GM12873 (cell line): ENCODE data around the gene NRK.

Experiments
- CTCF ChIP-seq: IDR thresholded peaks from 2 replicates; pipeline ENCODE4 v1.5.1; 2012; ENCODE audit warnings: low read depth, mild to moderate bottlenecking, moderate library complexity, low read length, control low read depth; ENCODE audit not compliant: insufficient read depth; ENCODE audit errors: missing control alignments

Gene NRK

GRCh38 chrX:105894721-105895120 lies 72.4 kb downstream of the NRK start:
- TF ChIP-seq CTCF = no peak

GRCh38 chrX:105909576-105909975 lies 87.2 kb downstream of the NRK start:
- TF ChIP-seq CTCF = no peak

GRCh38 chrX:105910563-105911105 lies 88.3 kb downstream of the NRK start:
- TF ChIP-seq CTCF = no peak

- no peak for TF ChIP-seq CTCF
Observed at GRCh38 chrX:105945266-105945665, 122.9 kb downstream of the NRK start.

GRCh38 chrX:105969487-105969886 lies 147.1 kb downstream of the NRK start:
- no peak for TF ChIP-seq CTCF

GRCh38 chrX:105972690-105973386 lies 150.5 kb downstream of the NRK start:
- no peak for TF ChIP-seq CTCF

GRCh38 chrX:105973387-105973739 lies 151.0 kb downstream of the NRK start:
- no peak for TF ChIP-seq CTCF
